GM18508 (cell line): Measurements from ENCODE around the gene OR6C68.
A peak's percentile ranks its signal among the peaks of the same experiment; 100 is the strongest.
"Not testable (repeated sequence)": the region's sequence is repeated elsewhere in the genome, so short reads cannot be mapped to it uniquely, and the experiment has no call there.

Experiments
- ATAC-seq: cut with Tn5 transposase; IDR thresholded peaks from one replicate; pipeline ENCODE4 v1.9.1; 2021; ENCODE audit warnings: moderate number of reproducible peaks; ENCODE audit not compliant: insufficient read depth, unreplicated experiment

Gene OR6C68

GRCh38 chr12:55492078-55492477 is at the start of gene OR6C68:
Gene OR6C68, plus strand, starts transcription at chr12:55492378. Its CDS starts 0 bp downstream, at chr12:55492378.
- ATAC-seq = no peak

GRCh38 chr12:55443776-55444175 is 48.4 kb upstream of the OR6C68 start, which contains the start of gene OR6C2:
Gene OR6C2, plus strand, starts transcription at chr12:55444076. Its CDS starts 8,138 bp downstream, at chr12:55452214.
- no peak for ATAC-seq

GRCh38 chr12:55445357-55445756 is 46.8 kb upstream of the OR6C68 start:
- ATAC-seq = no peak

- ATAC-seq = no peak
Measured at GRCh38 chr12:55446326-55446725, 45.9 kb upstream of the OR6C68 start.

- ATAC-seq = no peak
Measured at GRCh38 chr12:55448825-55449224, 43.4 kb upstream of the OR6C68 start.

- not testable (repeated sequence) for ATAC-seq
Measured at GRCh38 chr12:55464926-55465325, 27.3 kb upstream of the OR6C68 start.

- peak; percentile 53 for ATAC-seq
Measured at GRCh38 chr12:55467836-55468235, 24.3 kb upstream of the OR6C68 start.

GRCh38 chr12:55469291-55469690 is 22.9 kb upstream of the OR6C68 start:
- ATAC-seq = no peak

- no peak for ATAC-seq
Measured at GRCh38 chr12:55470088-55470829, 21.9 kb upstream of the OR6C68 start, which contains the start of gene OR6C70. Gene OR6C70, minus strand, starts transcription at chr12:55470138. Its CDS starts 0 bp downstream, at chr12:55470138.

- ATAC-seq = no peak
Measured at GRCh38 chr12:55472264-55472663, 19.9 kb upstream of the OR6C68 start.

GRCh38 chr12:55479136-55479535 is 13.0 kb upstream of the OR6C68 start:
- not testable (repeated sequence) for ATAC-seq

- ATAC-seq = not testable (repeated sequence)
Measured at GRCh38 chr12:55484284-55484683, 7.9 kb upstream of the OR6C68 start.

- ATAC-seq = no peak
Measured at GRCh38 chr12:55495490-55495889, 3.3 kb downstream of the OR6C68 start.

GRCh38 chr12:55499231-55499630 is 7.1 kb downstream of the OR6C68 start:
- ATAC-seq = no peak

GRCh38 chr12:55499810-55500252 is 7.7 kb downstream of the OR6C68 start:
- no peak for ATAC-seq

GRCh38 chr12:55501601-55502000 is 9.4 kb downstream of the OR6C68 start:
- ATAC-seq = no peak

GRCh38 chr12:55515696-55516095 is 23.5 kb downstream of the OR6C68 start:
- no peak for ATAC-seq

- ATAC-seq = no peak
Measured at GRCh38 chr12:55516391-55516790, 24.2 kb downstream of the OR6C68 start.
